Measurements from ENCODE around the gene OARD1.
A peak's percentile ranks its signal among the peaks of the same experiment; 100 is the strongest.
"Not testable (repeated sequence)": the region's sequence is repeated elsewhere in the genome, so short reads cannot be mapped to it uniquely, and the experiment has no call there.

The OARD1 gene, protein sequence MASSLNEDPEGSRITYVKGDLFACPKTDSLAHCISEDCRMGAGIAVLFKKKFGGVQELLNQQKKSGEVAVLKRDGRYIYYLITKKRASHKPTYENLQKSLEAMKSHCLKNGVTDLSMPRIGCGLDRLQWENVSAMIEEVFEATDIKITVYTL

GRCh38 chr6:41071923-41072835 is at the start of gene OARD1:
TSS of gene OARD1 (minus strand) at chr6:41072356. CDS start at chr6:41071634, 722 bp downstream.
- FAIRE-seq = no peak
- DNase-seq (ENCODE audit: low spot score) = peak; percentile 97

- FAIRE-seq = no peak
- no peak for DNase-seq (ENCODE audit: low spot score)
Observed at GRCh38 chr6:41120058-41120457, 47.9 kb upstream of the OARD1 start.

DNA sequence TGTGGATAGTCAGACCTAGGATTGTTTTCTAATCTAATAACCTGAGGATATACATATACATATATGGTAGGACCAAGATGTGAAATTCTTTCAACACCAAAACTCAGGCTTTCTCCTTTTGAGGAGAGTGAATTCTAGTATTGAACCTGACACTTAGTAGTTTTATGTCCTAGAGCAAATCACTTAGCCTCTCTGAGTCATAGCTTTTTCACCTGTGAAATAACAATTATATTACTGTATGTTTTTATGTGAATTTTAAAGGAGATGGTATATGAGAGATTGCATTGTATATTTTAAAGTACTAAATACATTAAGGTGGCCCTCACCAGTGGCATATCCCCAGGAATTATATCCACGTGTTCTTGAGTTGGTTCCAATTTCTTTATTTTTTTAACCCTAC is 47.4 kb upstream of the OARD1 start:
- DNase-seq (ENCODE audit: low spot score) (no peak), FAIRE-seq (no peak)

- not testable (repeated sequence) for FAIRE-seq; DNase-seq (ENCODE audit: low spot score)
Observed at GRCh38 chr6:41115027-41115426, 42.9 kb upstream of the OARD1 start.

- no peak for FAIRE-seq
- no peak for DNase-seq (ENCODE audit: low spot score)
Observed at GRCh38 chr6:41111017-41111416, 38.9 kb upstream of the OARD1 start.

GRCh38 chr6:41103847-41104246 is 31.7 kb upstream of the OARD1 start:
- DNase-seq (ENCODE audit: low spot score) (no peak), FAIRE-seq (no peak)

DNA sequence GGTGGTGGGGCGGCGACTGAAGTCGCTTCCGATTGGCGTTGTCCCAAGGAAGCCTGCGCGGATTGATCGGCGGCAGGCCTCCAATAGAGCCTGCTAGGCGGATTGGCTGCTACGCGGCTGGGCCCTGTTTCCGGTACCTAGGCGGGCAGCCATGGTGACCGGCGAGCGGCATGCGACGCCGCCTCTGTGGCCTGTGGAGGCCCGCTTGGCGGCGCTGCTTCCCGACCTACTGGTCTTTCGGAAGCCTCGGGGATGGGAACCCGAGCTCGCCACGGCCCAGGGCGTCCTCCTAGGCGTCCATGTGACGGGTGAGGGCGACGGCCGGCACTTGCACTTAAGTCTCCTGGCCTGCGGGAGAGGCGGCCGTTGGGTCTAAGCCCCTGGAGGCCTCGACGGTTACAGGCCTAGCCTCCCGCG is 28.7 kb upstream of the OARD1 start:
- DNase-seq (ENCODE audit: low spot score) (no peak), FAIRE-seq (no peak)

DNA sequence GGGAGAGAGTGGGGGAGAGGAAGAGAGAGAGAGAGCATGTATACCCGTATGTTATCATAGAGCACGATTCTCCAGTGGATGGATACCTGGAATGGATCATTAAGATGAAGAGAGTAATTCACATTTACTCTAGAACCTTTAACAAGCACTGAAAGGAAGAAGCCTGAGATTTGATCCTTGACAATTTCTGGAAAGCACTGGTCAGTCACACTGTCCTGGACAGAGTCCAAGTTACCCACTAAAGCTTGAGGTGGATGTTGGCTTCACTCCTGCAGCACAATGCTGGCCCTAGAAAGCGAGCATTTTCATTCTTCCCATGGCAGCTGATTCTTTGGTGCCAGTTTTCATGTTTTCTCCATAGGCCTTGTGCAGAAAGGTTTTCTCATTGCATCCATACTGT is 26.2 kb upstream of the OARD1 start:
- DNase-seq (ENCODE audit: low spot score) (no peak), FAIRE-seq (no peak)

DNA sequence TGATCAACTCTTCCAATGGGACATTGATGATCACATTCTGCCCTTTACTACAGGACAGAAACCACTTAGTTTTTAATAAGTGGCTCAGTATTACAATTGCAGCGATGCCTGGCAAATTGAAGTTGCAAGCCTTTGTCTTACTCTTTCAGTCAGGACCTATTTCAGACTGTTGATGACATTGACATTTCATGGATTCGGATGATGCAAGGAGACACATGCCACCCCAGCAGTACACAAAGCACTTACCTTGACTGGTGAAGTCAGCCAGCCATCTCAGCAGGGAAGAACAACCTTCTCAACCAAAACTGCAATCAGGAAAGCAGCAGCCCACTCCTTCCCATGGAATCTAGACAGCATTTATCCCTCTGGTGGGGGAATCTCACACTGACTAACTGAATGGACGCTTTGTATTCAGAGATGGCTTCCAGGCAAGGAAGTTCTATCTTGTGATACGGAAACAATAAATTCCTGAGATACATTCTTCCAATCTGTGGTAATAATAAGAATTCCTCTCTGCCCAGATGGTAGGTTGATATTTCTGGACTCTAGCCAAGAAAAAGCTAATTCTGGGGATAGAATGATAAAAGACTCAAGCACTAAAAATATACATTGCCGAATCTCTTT is 25.4 kb upstream of the OARD1 start:
- DNase-seq (ENCODE audit: low spot score) (peak; percentile 51), FAIRE-seq (no peak)

DNA sequence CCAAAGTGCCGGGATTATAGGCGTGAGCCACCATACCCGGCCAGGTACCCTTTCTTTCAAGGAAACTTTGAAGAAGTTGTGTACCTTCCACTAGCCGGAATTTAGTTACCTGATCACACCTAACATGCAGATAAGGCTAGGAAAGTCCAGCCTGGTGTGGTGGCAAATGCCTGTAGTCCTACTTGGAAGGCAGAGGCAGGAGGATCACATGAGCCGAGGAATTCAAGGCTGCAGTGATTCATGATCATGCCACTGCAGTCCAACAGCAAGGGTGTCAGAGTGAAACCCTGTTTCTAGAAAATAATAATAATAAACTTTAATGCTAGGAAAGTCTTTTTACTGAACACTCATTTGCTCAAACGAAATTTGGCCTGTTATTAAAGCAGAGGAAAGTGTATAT is 21.6 kb upstream of the OARD1 start:
- no peak for DNase-seq (ENCODE audit: low spot score)
- no peak for FAIRE-seq

- FAIRE-seq (no peak), DNase-seq (ENCODE audit: low spot score) (peak; percentile 21)
Observed at GRCh38 chr6:41092421-41093140, 20.4 kb upstream of the OARD1 start.

- DNase-seq (ENCODE audit: low spot score) = no peak
- FAIRE-seq = no peak
Observed at GRCh38 chr6:41090841-41091761, 18.9 kb upstream of the OARD1 start.

DNA sequence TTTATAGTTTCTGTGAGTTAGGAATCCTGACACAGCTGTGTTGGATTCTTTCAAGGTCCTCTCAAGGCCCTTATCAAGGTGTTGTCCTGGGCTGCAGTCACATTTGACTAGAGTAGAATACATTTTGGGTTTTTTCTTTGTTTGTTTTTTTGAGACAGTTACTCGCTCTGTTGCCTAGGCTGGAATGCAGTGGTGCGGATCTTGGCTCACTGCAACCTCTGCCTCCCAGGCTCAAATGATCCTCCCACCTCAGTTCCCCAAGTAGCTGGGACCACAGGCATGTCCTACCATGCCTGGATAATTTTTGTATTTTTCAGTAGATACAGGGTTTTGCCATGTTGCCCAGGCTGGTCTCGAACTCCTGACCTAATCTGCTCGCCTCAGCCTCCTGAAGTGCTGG is 16.3 kb upstream of the OARD1 start:
- DNase-seq (ENCODE audit: low spot score) = no peak
- FAIRE-seq = no peak

DNA sequence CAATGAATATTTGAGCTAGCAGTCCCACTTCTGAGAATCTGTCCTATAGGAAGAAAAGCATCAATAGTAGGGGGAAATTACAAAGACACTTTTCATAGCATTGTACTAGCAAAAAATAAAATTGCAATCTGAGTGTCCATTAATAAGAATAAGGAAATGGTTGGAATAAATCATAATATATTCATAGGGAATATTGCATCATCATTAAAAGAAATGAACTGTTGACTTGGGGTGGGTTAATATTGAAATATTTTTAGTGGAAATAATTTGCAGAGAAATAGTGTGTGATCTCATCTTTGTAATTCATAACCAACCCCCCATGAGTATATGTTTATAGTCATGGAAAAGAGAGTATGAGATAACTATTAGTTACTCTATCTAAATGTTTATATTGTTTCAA is 13.0 kb upstream of the OARD1 start:
- no peak for FAIRE-seq

DNA sequence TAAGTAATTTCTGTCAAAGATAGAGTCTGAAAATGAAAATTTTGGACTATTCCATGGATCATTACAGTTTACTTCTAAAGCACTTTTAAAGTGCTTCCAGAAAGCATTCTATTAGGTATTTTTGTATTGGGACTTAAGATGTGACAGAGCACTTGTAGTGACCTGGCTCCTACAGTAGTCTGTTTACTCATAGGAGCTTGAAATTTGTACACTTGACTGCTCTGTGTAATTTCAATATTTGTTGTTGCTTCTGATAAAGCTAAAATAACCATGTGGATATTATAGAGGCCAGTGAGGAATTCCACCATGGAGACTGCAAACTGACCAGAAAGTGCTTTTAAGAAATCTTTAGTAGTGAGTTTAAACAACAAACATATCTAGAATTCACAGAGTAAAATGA is 10.9 kb upstream of the OARD1 start:
- FAIRE-seq (no peak), DNase-seq (ENCODE audit: low spot score) (no peak)

More for the DNA sequence above, 13.0 kb upstream of the OARD1 start:
- DNase-seq (ENCODE audit: low spot score) = no peak

- FAIRE-seq (no peak), DNase-seq (ENCODE audit: low spot score) (no peak)
Observed at GRCh38 chr6:41080621-41081020, 8.5 kb upstream of the OARD1 start.

DNA sequence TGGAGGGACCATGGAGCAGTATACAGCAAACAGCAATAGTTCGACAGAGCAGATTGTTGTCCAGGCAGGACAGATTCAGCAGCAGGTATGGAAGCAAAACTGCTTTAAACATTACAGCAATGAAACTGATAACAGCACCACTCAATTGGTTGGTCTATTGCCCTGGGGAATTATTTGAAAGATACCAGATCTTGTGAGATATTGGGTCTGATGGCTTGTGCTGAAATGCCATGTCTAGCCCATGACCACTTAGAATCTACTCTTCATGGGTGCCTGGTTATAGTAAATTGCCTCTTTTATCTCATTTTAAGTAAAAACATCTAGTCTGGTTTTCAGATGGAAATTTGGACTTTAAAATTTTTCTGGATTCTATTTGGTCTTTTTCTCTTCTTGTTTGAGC is 6.9 kb upstream of the OARD1 start:
- FAIRE-seq (no peak), DNase-seq (ENCODE audit: low spot score) (no peak)

DNA sequence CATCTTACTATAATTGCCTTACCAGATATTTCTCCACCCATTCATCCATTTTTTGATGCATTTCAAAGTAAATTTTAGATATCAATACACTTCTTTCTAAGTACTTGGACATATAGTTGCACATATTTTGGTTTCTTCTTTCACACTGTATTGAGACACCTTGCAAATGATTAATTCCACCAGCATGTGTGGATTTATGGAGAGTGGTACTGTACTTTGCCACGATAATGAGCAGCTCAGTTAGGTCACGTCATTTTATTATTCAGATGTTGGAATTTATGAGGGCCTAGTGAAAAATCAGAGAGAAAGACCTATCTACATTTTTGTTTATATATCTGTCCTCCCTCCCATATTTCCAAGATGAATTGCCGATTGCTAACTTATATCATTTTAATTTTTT is 5.9 kb upstream of the OARD1 start:
- FAIRE-seq (no peak), DNase-seq (ENCODE audit: low spot score) (no peak)

DNA sequence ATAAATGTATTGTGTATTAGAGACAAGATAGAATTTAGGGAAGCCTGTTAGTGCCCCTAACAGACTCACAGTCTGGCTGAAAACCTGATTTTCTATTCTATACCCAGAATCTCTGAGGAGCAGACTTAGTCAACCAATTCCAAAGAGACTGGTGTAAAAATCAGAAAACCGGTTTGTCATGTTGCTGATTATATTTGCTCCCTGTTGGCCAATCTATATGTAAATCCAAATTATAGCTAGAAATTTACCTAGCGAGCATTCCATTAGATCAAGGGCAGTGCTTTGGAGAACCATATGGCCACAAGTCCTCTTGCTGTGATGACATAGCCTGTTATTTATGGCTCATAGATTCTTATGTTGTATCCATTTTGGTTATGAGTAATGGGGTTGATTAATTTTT is 5.4 kb upstream of the OARD1 start:
- FAIRE-seq = no peak
- DNase-seq (ENCODE audit: low spot score) = no peak
